DOHH2 (cell line): ENCODE data around the gene DLG1.
A peak's percentile ranks its signal among the peaks of the same experiment; 100 is the strongest.

ENCODE experiments used
- H3F3A ChIP-seq: fragments of 200-600 bp; sonication (generic), shearing (Covaris generic); 2 replicates; pipeline ENCODE4 v1.6.0; 2016; ENCODE audit warnings: antibody characterized with exemption, mild to moderate bottlenecking; ENCODE audit not compliant: control insufficient read depth, insufficient read depth
- H3K27ac ChIP-seq: fragments of 200-600 bp; sonication (generic); 2 replicates; pipeline ENCODE4 v1.5.1; 2014; ENCODE audit warnings: low read depth, mild to moderate bottlenecking, low read length, moderate library complexity
- H3K27me3 ChIP-seq: fragments of 200-600 bp; sonication (generic); 2 replicates; pipeline ENCODE4 v1.6.1; 2014; ENCODE audit warnings: mild to moderate bottlenecking, low read length, mixed read lengths; ENCODE audit not compliant: control insufficient read depth
- H3K36me3 ChIP-seq: fragments of 200-600 bp; sonication (generic); 2 replicates; pipeline ENCODE4 v1.6.1; 2014; ENCODE audit warnings: mild to moderate bottlenecking, low read length, moderate library complexity, mixed read lengths; ENCODE audit not compliant: control insufficient read depth
- H3K4me1 ChIP-seq: fragments of 200-600 bp; sonication (generic); 2 replicates; pipeline ENCODE4 v1.6.1; 2014; ENCODE audit warnings: mild to moderate bottlenecking, low read length, mixed read lengths; ENCODE audit not compliant: control insufficient read depth
- H3K4me2 ChIP-seq: fragments of 200-600 bp; sonication (generic); 2 replicates; pipeline ENCODE4 v1.6.0; 2014; ENCODE audit warnings: mild to moderate bottlenecking, low read length, moderate library complexity
- H3K4me3 ChIP-seq: fragments of 200-600 bp; sonication (generic); 2 replicates; pipeline ENCODE4 v1.5.1; 2014; ENCODE audit warnings: mild to moderate bottlenecking, low read length, mixed read lengths
- H3K79me2 ChIP-seq: fragments of 200-600 bp; sonication (generic); 2 replicates; pipeline ENCODE4 v1.6.1; 2014; ENCODE audit warnings: mild to moderate bottlenecking, low read length, mixed read lengths; ENCODE audit not compliant: control insufficient read depth
- H3K9me2 ChIP-seq: fragments of 200-600 bp; sonication (generic); replicated peaks from 2 replicates; pipeline ENCODE4 v1.6.1; 2014; ENCODE audit warnings: mild to moderate bottlenecking, low read length, mixed read lengths; ENCODE audit not compliant: control insufficient read depth
- H3K9me3 ChIP-seq: fragments of 200-600 bp; sonication (generic); 2 replicates; pipeline ENCODE4 v1.6.1; 2014; ENCODE audit warnings: antibody characterized with exemption, low read length, mixed read lengths; ENCODE audit not compliant: control insufficient read depth, insufficient read depth
- H4K20me1 ChIP-seq: fragments of 200-600 bp; sonication (generic); 2 replicates; pipeline ENCODE4 v1.6.0; 2014; ENCODE audit warnings: low read depth, mild to moderate bottlenecking, antibody characterized with exemption, low read length, moderate library complexity; ENCODE audit not compliant: control insufficient read depth, insufficient read depth
- CTCF ChIP-seq: fragments of 200-600 bp; sonication (generic); IDR thresholded peaks from one replicate; pipeline ENCODE4 v1.5.1; 2014; ENCODE audit warnings: antibody characterized with exemption, mild to moderate bottlenecking, low read depth, low read length; ENCODE audit not compliant: poor library complexity, severe bottlenecking
- EZH2phosphoT487 ChIP-seq: fragments of 200-600 bp; sonication (generic); IDR thresholded peaks from 2 replicates; pipeline ENCODE4 v1.6.1; 2017; ENCODE audit warnings: borderline replicate concordance, mild to moderate bottlenecking, antibody characterized with exemption, low read length, moderate library complexity, mixed read lengths

Gene DLG1

GRCh38 chr3:197030379-197031314, 267.8 kb downstream of the DLG1 start:
- no peak overlapping the region for H3K4me3 ChIP-seq
- no peaks in the 10 kb centered on the region for H4K20me1 ChIP-seq
- H3K9me3 ChIP-seq, result no peaks in the 10 kb centered on the region
- H3K9me2 ChIP-seq, result no peaks in the 10 kb centered on the region
- H3K4me2 ChIP-seq, result no peak overlapping the region; the same call in none of the 2 replicates
- no peaks in the 10 kb centered on the region for H3K36me3 ChIP-seq
- no peak overlapping the region for H3K27ac ChIP-seq
- H3K79me2 ChIP-seq, result no peaks in the 10 kb centered on the region
- TF ChIP-seq CTCF (no peak), EZH2phosphoT487 (no peak)
- H3F3A ChIP-seq, result no peaks in the 10 kb centered on the region; the same call in 1 of the 2 replicates
- peaks cover 22% of the 10 kb centered on the region for H3K27me3 ChIP-seq
- peaks cover 20% of the 10 kb centered on the region for H3K4me1 ChIP-seq

GRCh38 chr3:197029511-197030167, 268.8 kb downstream of the DLG1 start, which contains the start of gene MELTF:
TSS of gene MELTF (minus strand) at chr3:197029817. CDS start at chr3:197029702, 115 bp downstream.
- Histone ChIP-seq H3K4me3 (peak within 1 kb of the TSS; percentile 82), H3K27ac (no peak within 1 kb of the TSS), H3K9me3 (no peaks in the 10 kb centered on the region), H3F3A (peaks cover 2% of the 10 kb centered on the region; the same call in 1 of the 2 replicates), H3K4me1 (peaks cover 25% of the 10 kb centered on the region), H3K79me2 (no peaks in the 10 kb centered on the region), H3K4me2 (peak within 1 kb of the TSS; percentile 93), H3K9me2 (no peaks in the 10 kb centered on the region), H3K27me3 (peaks cover 18% of the 10 kb centered on the region), H3K36me3 (no peaks in the 10 kb centered on the region), H4K20me1 (no peaks in the 10 kb centered on the region; the same call in 1 of the 2 replicates)
- TF ChIP-seq EZH2phosphoT487 (no peak), CTCF (peak; percentile 91)

- peaks cover 32% of the 10 kb centered on the region for H3K4me1 ChIP-seq
- no peak overlapping the region for H3K27ac ChIP-seq
- TF ChIP-seq EZH2phosphoT487 (0 out of 2 replicates have a peak, but pooled peaks have one; percentile 31), CTCF (no peak)
Measured at GRCh38 chr3:197028728-197029510, 269.5 kb downstream of the DLG1 start.

More at GRCh38 chr3:197028728-197029510, 269.5 kb downstream of the DLG1 start:
- H3K4me3 ChIP-seq, result peak overlapping the region; percentile 82
- no peaks in the 10 kb centered on the region for H3K9me3 ChIP-seq
- no peaks in the 10 kb centered on the region; the same call in 1 of the 2 replicates for H4K20me1 ChIP-seq
- peaks cover 21% of the 10 kb centered on the region for H3K27me3 ChIP-seq
- peak overlapping the region; percentile 93 for H3K4me2 ChIP-seq
- H3K36me3 ChIP-seq, result no peaks in the 10 kb centered on the region
- peaks cover 4% of the 10 kb centered on the region; the same call in 1 of the 2 replicates for H3F3A ChIP-seq
- no peaks in the 10 kb centered on the region for H3K9me2 ChIP-seq
- H3K79me2 ChIP-seq, result no peaks in the 10 kb centered on the region
